HG03045 (cell line): ENCODE data around the gene CEP350.
"Not testable (repeated sequence)": the region's sequence is repeated elsewhere in the genome, so short reads cannot be mapped to it uniquely, and the experiment has no call there.

Experiments used
- ATAC-seq: cut with Tn5 transposase; IDR thresholded peaks from one replicate; pipeline ENCODE4 v1.9.1; 2021; ENCODE audit warnings: mild to moderate bottlenecking, moderate library complexity; ENCODE audit not compliant: unreplicated experiment

Gene CEP350

DNA sequence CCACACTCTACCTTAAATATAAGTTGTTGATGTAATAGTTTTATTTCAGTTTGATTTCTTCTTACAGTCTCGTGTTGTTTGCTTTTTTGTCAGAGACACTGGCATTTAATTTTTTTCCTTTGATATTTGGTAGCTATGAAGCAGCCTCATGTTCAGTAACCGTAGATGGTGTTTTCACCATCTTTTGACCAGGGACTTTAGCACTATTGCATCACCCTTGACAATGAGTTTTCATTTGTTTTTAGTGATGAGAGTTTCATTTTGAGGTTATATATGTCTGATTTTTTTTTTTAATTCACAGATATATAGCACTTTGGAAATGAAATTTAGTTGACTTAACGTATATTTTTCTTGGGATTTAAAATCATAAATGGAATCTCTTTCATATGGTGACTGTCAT, 36.2 kb downstream of the CEP350 start:
- ATAC-seq: no peak

DNA sequence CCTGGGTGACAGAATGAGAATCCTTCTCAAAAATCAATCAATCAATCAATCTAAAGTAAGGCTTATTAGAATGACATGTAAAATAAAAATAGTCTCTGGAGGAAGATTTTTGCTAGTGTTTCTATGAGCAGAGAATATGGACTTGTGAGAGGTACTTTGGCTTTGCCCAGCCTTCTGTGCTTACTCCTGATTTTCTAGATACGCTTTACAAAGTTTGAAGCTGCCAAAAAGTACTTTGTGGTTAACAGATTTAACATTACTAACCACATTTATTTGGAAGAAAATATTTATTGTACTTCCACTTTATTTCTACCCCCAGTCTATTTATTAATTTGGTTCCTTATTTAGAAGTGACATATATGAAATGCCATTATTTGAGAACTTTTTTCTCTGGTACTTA, 41.0 kb downstream of the CEP350 start:
- no peak for ATAC-seq

DNA sequence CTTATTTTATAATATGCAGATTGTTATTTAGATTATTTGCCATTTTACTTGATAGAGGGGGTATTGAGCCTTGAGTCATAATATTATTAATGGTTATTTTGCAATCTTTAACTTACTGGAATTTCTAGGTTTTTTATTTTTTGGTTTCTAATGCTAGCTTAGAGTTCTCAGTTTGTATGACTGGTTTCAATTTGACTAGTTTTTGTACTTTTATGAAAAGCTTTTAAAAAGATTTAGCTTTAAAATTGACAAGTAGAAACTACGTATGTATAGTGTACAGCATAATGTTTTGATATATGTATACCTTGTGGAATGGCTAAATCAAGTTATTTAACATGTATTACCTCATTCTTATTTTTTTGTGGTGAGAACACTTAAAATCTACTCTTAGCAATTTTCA, 41.5 kb downstream of the CEP350 start:
- no peak for ATAC-seq

DNA sequence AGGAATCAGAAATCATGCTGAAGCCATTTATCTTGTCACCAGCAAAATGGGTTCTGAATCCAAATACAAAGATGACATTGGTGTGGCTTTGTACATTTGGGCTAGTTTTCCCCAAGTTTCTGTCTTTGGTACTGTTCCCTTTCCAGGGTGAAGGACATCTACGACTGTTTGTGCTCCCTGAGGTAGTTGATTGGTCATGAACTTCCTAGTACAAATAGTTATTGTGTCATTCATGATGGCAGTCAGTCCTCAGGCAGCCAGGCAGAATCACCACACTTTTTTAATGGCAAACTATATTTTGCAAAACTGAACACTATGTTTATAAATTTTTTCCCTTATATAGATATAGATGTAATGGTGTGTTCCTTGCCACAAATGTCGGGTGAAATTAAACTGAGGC, 46.0 kb downstream of the CEP350 start:
- no peak for ATAC-seq

DNA sequence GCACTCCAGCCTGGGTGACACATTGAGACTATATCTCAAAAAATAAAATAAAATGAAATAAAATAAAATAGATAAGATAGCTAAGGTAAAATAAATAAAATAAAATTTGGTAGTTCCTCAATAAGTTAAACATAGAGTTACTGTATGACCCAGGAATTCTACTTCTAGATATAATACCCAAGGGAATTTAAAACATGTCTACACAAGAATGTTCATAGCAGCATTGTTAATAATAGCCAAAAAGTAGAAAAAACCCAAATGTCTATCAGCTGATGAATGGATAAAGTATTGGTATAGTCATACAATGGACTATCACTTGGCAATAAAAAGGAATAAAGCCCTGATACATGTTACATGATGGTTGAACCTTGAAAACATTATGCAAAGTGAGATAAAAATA, 47.8 kb downstream of the CEP350 start:
- no peak for ATAC-seq

DNA sequence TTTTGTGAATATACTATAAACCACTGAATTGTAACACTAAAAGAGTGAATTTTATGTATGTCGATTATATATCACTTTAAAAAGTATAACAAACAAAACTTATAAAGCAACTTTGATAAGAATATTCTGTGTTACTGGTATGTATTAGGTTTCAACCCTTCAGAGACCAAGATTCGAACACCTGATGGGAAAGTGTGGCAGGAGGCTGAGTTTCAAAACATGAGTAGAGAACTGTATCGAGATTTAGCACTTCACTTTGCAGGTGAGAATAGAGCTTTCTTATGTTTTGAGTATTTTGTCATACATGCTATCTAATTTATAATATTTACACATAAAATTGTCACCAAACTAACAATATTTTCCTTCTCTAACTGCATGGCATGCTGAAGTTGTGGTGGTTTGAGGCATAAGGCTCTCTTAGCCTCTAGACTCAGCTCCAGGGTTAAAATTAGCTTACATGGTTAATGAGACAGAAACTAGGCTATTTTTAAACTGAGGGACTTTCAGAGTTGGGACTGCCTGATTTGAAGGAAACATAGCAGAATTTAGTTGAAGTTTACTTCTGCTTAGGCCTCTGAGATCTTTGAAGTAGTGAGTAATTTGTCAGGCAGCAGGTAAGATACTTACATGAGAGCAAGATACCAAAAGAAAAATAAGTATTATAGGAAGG, 48.6 kb downstream of the CEP350 start:
- ATAC-seq: peak; percentile 86

DNA sequence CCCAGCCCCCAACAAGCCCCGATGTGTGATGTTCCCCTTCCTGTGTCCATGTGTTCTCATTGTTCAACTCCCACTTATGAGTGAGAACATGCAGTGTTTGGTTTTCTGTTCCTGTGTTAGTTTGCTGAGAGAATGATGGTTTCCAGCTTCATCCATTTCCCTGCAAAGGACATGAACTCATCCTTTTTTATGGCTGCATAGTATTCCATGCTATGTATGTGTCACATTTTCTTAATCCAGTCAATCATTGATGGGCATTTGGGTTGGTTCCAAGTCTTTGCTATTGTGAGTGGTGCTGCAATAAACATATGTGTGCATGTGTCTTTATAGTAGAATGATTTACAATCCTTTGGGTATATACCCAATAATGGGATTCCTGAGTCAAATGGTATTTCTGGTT, 52.2 kb downstream of the CEP350 start:
- ATAC-seq: not testable (repeated sequence)

DNA sequence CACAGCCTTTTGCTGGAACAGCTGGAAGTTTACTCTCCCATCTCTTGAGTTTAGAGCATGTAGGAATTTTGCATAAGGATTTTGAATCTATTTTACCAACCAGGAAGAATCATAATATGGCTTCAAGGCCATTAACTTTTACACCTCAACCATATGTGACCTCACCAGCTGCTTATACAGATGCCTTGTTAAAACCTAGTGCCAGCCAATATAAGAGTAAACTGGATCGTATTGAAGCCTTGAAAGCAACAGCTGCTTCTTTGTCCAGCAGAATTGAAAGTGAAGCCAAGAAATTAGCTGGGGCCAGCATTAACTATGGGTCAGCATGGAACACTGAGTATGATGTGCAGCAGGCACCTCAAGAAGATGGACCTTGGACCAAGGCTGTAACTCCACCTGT, 65.4 kb downstream of the CEP350 start:
- ATAC-seq: no peak

DNA sequence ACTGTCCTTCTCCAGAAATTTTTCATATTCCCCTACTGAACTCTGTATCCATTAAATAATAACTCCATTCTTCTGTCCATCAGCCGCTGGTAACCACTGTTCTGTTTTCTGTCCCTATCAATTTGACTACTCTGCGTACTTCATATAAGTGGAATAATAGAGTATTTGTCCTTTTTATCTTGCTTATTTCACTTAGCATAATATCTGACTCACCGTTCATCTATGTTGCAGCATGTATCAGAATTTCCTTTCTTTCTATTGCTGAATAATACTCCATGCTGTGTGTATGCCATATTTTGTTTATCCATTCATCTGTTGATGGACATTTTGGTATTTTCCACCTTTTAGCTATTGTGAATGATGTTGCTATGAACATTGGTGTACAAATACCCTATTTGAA, 71.9 kb downstream of the CEP350 start:
- ATAC-seq: no peak

DNA sequence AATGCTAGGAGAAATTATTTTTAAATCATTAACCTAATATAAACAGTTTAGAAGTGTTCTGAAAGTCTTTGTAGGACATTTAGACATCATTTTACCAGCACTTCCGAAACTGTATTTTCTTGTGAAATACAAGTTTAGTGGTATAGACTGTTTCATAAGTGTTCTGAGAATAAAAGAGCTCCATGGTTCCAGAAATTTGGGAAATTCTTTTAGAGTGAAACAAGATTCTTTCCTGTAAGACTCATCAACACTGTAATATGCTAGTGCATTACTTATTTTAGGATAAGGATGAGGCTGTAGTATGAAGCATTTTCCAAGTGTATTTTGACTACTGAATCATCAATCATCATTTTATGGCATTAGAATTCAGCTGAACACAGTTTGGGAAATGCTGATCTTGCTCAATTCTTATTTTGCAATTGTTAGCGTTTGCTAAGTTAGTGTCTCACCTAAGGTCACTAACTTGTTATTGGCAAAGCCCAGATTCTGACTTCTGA, 73.4 kb downstream of the CEP350 start:
- ATAC-seq: no peak

DNA sequence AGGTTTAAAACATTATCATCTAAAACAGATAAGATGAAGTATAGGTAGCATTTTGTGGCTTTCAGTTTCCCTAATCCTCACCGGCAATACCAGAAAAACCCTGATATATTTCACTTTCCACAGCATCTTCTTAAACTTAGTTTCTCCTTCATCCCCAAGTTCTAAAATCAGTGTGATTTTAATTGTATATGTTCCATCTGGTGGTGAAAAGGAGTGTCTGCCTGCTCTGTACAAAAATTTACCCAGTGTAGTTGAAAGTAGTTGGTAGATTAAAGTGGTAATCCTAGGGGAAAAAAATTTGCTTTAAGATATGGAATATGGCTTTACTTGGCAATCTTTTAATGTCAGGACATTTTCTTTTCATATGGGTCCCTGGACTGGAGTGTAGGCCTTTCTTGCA, 74.3 kb downstream of the CEP350 start:
- no peak for ATAC-seq

DNA sequence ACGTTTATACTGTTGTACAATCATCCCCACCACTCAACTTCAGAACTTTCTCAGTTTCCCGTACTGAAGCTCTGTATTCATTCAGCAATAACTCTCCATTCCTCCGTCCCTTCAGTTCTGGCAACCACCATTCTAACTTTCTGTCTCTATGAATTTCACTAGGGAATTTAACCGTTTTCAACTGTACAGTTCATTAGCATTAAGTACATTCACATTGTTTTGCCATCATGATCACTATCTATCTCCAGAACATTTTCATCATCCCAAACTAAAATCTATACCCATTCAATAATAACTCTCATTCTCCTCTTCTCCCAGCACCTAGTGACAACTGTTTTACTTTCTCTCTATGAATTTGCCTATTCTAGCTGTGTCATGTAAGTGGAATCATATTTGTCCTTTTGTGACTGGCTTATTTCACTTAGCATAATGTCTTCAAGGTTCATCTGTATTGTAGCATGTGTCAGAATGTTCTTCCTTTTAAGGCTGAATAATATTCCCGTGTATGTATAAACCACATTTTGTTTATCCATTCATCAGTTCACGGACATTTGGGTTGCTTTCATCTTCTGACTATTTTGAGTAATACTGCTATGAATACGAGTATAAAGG, 75.0 kb downstream of the CEP350 start:
- no peak for ATAC-seq

DNA sequence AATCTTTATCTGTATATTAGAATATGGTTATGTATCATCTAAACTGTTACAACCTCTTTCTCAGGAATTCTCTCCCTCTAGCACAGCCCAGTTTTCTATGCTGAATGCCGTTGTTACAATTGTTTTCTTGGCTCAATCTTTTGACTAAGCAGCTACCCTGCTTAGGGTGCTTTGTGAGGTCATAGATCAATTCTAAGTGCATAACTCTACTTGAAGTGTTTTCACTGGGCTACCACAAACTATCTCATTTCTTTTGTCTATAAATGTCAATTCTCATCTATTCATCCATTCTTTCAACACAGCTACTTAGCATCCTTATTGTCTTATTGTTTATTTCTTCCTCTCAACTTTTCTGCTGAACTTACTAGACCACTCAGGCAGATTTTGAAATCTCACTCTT, 77.1 kb downstream of the CEP350 start:
- no peak for ATAC-seq

DNA sequence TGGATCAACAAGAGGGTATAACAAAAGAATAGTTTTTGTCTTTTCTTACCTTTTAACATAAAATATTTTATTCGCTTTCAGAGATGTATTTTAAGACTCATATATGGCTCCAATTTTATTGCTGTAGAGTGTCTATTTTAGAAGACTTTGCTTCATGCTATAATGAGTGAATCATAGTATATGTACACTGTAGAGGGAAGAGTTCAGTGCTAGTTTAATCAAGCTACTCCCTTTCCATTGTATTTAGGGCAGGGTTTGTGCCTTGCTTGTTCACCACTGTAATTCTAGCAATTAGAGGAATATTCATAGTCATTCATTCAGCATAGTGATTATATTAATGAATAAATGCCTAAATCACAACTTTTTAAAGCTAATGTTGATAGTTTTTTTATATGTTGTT, 78.8 kb downstream of the CEP350 start:
- no peak for ATAC-seq

DNA sequence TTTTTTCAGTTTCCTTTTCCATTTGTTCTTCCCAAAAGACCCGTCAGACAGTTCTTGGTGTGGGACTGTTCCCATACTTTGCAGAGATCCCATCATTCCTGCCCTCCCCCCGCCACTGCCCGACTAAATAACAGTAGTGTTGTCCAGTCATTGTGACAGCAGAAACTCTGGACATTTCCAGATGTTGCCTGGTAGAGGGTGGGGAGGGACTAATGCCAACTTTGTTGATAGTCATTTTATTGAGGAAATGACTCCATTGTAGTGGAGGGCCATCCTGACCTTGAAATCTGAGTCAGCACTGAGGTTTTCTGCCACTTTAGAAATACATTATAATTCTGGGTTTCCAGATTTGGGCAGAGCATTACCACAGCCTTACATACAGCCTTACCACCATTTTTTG, 85.4 kb downstream of the CEP350 start:
- no peak for ATAC-seq

DNA sequence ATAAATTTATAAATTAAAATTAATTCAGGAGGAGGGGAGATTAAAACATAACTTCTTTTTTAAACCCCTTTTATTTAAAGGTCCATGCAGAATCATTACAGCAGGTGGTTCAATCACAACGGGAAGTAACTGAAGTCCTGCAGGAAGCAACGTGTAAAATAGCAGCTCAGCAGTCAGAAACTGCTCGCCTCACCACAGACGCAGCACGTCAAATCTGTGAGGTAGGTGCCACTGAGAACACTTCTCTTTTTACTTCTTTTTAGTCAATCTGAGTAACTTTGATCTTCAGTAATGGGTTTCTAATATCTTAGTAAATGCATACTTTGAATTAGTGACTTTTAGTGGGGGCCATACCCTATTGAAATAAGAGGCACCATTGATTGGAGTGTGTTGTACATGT, 87.0 kb downstream of the CEP350 start:
- no peak for ATAC-seq

DNA sequence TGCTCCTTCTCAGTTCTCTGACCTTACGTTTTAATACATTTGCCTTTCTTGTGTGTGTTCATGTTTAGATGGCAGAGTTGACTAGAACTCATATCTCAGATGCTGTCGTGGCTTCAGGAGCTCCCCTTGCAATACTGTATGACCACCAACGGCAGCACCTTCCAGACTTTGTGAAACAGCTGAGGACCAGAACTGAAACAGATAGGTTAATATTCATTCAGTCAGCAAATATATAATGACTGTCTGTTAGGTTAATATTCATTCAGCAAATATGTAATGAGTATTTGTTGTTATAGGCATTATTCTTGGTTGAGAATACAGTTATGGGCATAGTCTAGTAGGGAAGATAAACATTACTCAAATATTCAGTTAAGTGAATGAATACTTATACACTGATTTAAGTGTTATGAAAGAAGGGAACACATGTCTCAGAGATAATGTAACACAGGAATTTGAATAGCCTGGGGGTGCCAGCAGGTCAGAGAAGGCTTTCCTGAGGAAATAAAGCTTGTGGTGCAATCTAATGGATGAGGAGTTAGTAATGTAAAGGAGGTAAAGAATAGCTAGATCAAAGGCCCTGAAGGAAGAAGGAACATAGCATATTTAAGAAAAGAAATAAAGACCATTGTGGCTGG, 88.5 kb downstream of the CEP350 start:
- no peak for ATAC-seq

DNA sequence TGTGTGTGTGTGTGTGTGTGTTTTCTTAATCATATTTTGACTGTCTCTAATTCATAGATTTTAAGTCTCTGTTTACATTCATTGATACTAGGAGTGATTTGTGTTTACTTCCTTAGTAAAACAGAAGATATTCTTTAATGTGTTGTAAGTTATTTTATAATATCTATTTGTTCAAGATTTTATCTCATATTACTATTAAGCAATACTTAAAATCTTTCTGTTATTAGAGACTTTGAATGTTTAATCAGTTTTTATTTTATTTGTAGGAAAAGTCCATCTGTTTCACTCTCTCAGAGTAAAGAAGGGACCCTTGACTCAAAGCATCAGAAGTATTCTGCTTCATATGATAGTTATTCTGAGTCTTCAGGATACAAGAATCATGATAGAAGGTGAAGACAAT, 89.2 kb downstream of the CEP350 start:
- no peak for ATAC-seq

DNA sequence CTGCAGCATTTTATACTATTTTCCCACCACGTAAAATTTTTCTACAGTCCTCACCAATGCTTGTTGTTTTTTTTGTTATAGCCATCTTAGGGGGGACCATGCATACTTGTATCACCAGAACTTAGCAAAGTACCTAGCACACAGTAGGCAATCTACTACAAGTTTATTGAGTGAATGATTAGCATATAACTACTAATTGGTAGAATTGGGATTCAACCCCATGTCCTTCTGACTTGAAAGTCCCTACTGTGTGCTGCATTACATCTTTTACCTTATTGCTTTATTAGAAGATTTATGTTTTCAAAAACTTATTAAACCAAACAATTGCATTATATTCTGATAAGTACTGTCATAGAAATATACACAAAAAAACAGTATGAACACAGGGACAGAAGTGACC, 92.1 kb downstream of the CEP350 start:
- ATAC-seq: no peak

DNA sequence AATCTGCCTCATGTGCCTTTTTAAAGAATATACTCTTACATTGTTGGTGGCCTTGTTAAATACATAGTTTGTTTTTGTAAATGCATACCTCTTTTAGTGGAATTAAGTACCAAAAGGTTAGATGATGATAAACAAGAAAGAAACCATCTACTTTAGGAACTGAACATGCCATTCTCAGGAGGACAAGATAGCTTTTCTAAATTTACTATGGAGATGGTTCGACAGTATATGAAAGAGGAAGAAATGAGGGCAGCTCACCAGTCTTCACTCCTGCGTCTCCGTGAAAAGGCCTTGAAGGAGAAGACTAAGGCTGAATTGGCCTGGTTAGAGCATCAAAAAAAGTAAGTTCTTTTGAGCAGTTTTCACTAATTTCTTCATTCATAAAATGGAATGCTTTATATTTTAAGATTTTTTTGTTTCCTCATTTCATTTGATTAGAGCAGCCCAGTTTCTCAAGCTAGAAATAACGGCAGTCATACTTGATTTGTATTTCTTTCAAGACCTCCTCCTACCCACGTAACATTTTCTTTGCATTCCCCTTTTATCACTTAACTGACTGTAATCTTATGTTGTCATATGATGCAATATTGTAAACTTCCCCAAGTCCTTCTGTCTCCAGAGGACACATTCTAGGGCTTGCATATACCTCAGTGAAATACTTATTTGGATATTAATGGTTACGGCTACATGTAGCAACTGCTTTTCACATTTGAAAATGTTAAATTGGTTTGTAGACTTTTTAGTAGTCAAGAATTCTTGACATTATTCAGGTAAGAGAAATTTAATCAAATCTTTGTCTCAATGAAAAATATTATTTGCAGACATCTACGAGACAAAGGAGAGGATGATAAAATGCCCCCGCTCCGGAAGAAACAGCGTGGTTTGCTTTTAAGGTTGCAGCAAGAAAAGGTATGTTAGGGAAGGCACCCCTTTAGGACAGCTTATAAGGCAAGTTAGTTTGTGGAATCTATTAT, 99.3 kb downstream of the CEP350 start:
- no peak for ATAC-seq

DNA sequence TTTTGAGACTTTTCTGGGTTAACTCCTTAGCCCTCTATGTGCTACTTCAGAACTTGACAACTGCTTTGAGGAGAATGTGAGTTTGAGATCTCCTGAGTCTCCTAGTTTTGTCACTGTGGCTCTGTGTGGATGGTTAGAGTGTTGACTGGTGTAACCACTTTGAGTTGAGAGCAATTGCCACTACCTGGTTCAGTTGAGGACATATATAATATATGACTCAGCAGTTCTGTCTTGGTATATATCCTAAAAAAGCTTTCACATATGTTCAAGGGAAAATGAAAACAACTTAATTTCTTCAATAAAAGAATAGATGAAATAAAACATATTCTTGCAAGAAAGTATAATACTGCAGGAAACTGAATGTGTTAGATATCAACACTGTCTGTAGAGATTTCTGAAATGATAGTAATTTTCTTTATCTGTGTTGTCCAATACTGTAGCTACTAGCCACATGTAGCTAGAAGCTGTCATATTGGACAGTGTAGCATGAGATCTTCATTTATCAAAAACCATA, 103.3 kb downstream of the CEP350 start:
- ATAC-seq: no peak
